GM12891 (cell line): Measurements from ENCODE around the gene S100A16.

Experiments used
- PAX5 ChIP-seq: IDR thresholded peaks from 2 replicates; pipeline ENCODE4 v1.6.1; 2011; ENCODE audit warnings: low read length, moderate library complexity, mild to moderate bottlenecking; ENCODE audit not compliant: insufficient read depth, severe bottlenecking
- POLR2A ChIP-seq: IDR thresholded peaks from 2 replicates; pipeline ENCODE4 v1.6.1; 2011; ENCODE audit warnings: low read depth, low read length, control low read depth
- POLR2AphosphoS5 ChIP-seq: IDR thresholded peaks from 2 replicates; pipeline ENCODE4 v1.6.1; 2011; ENCODE audit warnings: low read depth, low read length, control low read depth
- POU2F2 ChIP-seq: IDR thresholded peaks from 2 replicates; pipeline ENCODE4 v1.6.1; 2011; ENCODE audit warnings: low read depth, mild to moderate bottlenecking, control low read depth, low read length, moderate library complexity
- SPI1 ChIP-seq: IDR thresholded peaks from 2 replicates; pipeline ENCODE4 v1.6.1; 2011; ENCODE audit warnings: low read depth, low read length, control low read depth
- TAF1 ChIP-seq: IDR thresholded peaks from 2 replicates; pipeline ENCODE4 v1.6.1; 2011; ENCODE audit warnings: low read depth, low read length, control low read depth

DNA sequence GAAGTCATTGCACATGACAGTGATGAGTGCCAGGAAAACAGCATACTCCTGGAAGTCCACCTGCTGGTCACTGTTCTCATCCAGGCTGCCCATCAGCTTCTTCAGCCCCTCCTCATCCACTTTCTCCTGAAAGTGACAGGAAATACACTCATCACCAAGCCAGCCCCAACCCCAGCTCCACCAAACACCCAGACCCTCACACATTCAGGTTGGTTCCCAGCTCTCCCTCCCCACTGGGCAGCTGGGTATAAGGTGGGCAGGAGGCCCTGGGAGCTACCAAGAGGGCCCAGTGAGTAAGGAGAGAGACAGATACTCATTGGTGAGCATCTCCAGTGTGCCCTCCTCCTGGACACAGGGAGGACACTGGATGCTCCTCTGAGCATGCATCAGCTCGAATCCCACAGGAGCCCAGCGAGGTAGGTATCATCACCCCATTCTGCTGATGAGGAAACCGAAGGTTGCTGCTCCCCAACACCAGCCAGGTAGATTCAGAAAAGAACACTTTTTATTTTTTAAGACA, 51.4 kb downstream of the S100A16 start:
- no peak for TF ChIP-seq POLR2A
- no peak for TF ChIP-seq TAF1
- no peak for TF ChIP-seq POLR2AphosphoS5
- TF ChIP-seq SPI1, result no peak
- TF ChIP-seq PAX5, result no peak
- no peak for TF ChIP-seq POU2F2
